Thyroid gland (tissue), 4 donors: ENCODE results near the gene FMO4. TPM values are rescaled to one million over a fixed set of nuclear protein-coding genes. Genes with fewer than 3 reads are reported as not detected.

ENCODE experiments used
- DNase-seq, 2 donors: peaks; one replicate each; pipeline ENCODE4 v3.0.0-alpha.2; 2019
- H3K27ac ChIP-seq, 3 donors: fragments of 200-600 bp; sonication (generic); 1 replicate in 2 of 3; 2 replicates in 1 of 3; pipeline ENCODE4 v1.5.1; 2016 to 2019; ENCODE audit warnings: mild to moderate bottlenecking in 1 of 3, moderate library complexity in 1 of 3
- H3K27me3 ChIP-seq: fragments of 200-600 bp; sonication (generic); one replicate; pipeline ENCODE4 v1.5.1; 2019
- H3K36me3 ChIP-seq, 2 donors: fragments of 200-600 bp; sonication (generic); one replicate each; pipeline ENCODE4 v1.5.1; 2016 to 2019
- H3K4me1 ChIP-seq, 2 donors: fragments of 200-600 bp; sonication (generic); one replicate each; pipeline ENCODE4 v1.5.1; 2017 to 2019
- H3K4me3 ChIP-seq, 3 donors: fragments of 200-600 bp; sonication (generic); replicated peaks in 1 of 3; 1 replicate in 2 of 3; 2 replicates in 1 of 3; pipeline ENCODE4 v1.5.1; 2016; ENCODE audit warnings: mild to moderate bottlenecking in 1 of 3
- H3K9me3 ChIP-seq: fragments of 200-600 bp; sonication (generic); one replicate; pipeline ENCODE4 v1.5.1; 2017
- POLR2A ChIP-seq, 2 donors: fragments of 450-650 bp; IDR thresholded peaks; one replicate each; pipeline ENCODE4 v1.6.1; 2017; ENCODE audit warnings: antibody characterized with exemption in 2 of 2, mild to moderate bottlenecking in 2 of 2, moderate library complexity in 1 of 2
- WGBS, 2 donors: methylation state at CpG; one replicate each; pipeline ENCODE4 v1.1.5; 2017; 5-methylcytosine and 5-hydroxymethylcytosine counted together
- intact Hi-C: fragments of 100-400 bp; cut with DNase I; formaldehyde crosslinking; loops from one replicate; pipeline ENCODE4 v1.15.1; 2023
- total RNA-seq, 4 donors: library from RNA; depleted of rRNA; stranded (reverse); fragments of >200 nt; gene quantifications; one replicate each; pipeline ENCODE4 v1.2.3, GENCODE V29; 2016
- TF ChIP-seq, protein P1 (sequence below), 6 experiments: fragments of 200-600 bp in 3 of 6; fragments of 450-650 bp in 3 of 6; sonication (generic) in 3 of 6; IDR thresholded peaks; one replicate each; pipeline ENCODE4 v1.5.1; 2016 to 2019; ENCODE audit warnings: antibody characterized with exemption in 6 of 6, mild to moderate bottlenecking in 2 of 6, inconsistent platforms in 1 of 6, moderate library complexity in 1 of 6

FMO4 gene, protein sequence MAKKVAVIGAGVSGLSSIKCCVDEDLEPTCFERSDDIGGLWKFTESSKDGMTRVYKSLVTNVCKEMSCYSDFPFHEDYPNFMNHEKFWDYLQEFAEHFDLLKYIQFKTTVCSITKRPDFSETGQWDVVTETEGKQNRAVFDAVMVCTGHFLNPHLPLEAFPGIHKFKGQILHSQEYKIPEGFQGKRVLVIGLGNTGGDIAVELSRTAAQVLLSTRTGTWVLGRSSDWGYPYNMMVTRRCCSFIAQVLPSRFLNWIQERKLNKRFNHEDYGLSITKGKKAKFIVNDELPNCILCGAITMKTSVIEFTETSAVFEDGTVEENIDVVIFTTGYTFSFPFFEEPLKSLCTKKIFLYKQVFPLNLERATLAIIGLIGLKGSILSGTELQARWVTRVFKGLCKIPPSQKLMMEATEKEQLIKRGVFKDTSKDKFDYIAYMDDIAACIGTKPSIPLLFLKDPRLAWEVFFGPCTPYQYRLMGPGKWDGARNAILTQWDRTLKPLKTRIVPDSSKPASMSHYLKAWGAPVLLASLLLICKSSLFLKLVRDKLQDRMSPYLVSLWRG
- total RNA-seq: 1 to 10 TPM; 4.6 to 7.3 (median 6.5) TPM

DNA sequence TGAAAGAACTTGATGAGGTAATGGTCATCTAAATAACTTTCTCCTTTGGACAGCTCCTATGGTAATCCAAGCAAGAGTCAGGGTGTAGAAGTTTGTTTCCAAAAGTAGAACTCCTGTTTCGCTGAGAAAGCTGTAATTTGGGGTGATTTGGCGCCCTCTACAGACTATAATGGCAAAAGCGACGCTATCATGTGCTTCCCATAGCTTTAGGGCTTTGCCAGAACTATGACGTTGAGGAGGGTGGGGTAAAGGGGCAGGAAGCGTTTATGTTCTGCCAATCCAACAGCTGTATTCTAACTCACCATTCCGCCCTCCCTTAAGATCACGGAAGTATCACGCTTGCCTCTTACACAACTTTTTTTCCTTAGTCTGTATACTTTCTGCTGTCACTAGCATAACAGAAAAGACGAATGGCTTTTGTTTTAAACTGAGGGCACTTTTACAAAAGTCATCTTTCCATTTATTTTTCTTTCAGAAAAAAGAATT is at the start of gene FMO4:
Gene FMO4 (plus strand): TSS at position 349 of the 486 bp plus-strand sequence. CDS start 5,643 bp downstream, outside the sequence.
- 0 to 2% methylated on average over 10 of the region's 10 CpGs for WGBS, 2 donors
- H3K36me3 ChIP-seq: no peaks in the 10 kb centered on the region
- H3K27ac ChIP-seq: peak within 1 kb of the TSS; percentile 61 to 78 (median 71)
- H3K4me1 ChIP-seq: peaks cover 9 to 10% of the 10 kb centered on the region in 2 donors
- no peaks in the 10 kb centered on the region for H3K9me3 ChIP-seq
- no peaks in the 10 kb centered on the region for H3K27me3 ChIP-seq
- peak in 1 of 2 donors; percentile 54 for TF ChIP-seq POLR2A (IDR thresholded peaks at IDR 0.05)
- TF ChIP-seq, protein P1, sequence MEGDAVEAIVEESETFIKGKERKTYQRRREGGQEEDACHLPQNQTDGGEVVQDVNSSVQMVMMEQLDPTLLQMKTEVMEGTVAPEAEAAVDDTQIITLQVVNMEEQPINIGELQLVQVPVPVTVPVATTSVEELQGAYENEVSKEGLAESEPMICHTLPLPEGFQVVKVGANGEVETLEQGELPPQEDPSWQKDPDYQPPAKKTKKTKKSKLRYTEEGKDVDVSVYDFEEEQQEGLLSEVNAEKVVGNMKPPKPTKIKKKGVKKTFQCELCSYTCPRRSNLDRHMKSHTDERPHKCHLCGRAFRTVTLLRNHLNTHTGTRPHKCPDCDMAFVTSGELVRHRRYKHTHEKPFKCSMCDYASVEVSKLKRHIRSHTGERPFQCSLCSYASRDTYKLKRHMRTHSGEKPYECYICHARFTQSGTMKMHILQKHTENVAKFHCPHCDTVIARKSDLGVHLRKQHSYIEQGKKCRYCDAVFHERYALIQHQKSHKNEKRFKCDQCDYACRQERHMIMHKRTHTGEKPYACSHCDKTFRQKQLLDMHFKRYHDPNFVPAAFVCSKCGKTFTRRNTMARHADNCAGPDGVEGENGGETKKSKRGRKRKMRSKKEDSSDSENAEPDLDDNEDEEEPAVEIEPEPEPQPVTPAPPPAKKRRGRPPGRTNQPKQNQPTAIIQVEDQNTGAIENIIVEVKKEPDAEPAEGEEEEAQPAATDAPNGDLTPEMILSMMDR (IDR thresholded peaks at IDR 0.05): peak in 5 of 6 experiments; percentile 48 to 93 (median 87)
- peak; percentile 90 to 91 for DNase-seq
- intact Hi-C loops: no loop called here
- peak within 1 kb of the TSS in 2 of 3 donors; percentile 5 to 18 for H3K4me3 ChIP-seq

DNA sequence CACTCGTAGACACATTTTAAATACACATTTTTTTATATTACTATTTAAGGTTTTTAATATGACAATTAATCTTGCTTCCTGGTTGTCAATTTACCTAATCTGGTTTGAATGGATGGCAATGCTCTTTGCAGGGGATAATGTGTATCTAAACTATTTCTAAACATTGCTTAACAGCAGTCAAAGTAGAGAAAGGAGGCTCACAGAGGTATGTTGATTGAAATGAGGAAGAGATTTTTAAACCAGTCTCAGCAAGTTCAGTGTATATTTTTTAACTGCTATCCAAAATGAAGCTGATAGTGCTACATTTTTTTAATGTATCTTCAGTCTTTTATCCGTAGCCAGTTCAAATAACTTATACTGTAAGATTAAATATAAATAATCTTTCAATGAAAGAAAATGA is 48.3 kb upstream of the FMO4 start:
- intact Hi-C loops: no loop called here
- TF ChIP-seq POLR2A (IDR thresholded peaks at IDR 0.05): no peak
- TF ChIP-seq, protein P1 (IDR thresholded peaks at IDR 0.05): no peak
- Histone ChIP-seq H3K36me3 (no peaks in the 10 kb centered on the region), H3K9me3 (no peaks in the 10 kb centered on the region), H3K4me3 (no peak overlapping the region), H3K27me3 (no peaks in the 10 kb centered on the region), H3K4me1 (no peaks in the 10 kb centered on the region), H3K27ac (no peak overlapping the region)
- no peak for DNase-seq
- 86 to 88% methylated on average over 2 of the region's 2 CpGs for WGBS, 2 donors

DNA sequence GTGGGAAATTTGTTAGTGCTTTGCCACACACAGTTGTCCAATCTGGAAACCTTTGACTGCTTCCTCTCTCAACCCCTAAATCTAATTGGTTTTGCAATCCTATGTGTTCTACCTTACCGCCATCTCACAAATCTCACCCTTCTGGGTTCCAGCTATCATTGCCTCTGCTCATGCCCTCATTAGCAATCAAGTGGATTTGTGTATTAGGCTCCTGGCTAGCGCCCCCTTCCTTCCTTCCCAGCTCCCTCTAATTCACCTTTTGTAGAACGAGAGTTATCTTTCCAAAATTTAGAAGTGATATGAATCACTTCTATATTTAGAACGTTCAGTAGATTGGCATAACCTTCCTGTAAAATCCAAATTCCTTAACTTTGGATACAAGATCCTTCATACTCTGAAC is 47.1 kb upstream of the FMO4 start:
- no peaks in the 10 kb centered on the region for H3K27me3 ChIP-seq
- TF ChIP-seq, protein P1 (IDR thresholded peaks at IDR 0.05): no peak
- no peak for TF ChIP-seq POLR2A (IDR thresholded peaks at IDR 0.05)
- H3K4me3 ChIP-seq: no peak overlapping the region
- no peaks in the 10 kb centered on the region for H3K9me3 ChIP-seq
- no peak overlapping the region for H3K27ac ChIP-seq
- no peaks in the 10 kb centered on the region for H3K36me3 ChIP-seq
- intact Hi-C loops: no loop called here
- no peak for DNase-seq
- H3K4me1 ChIP-seq: no peaks in the 10 kb centered on the region
- 80% methylated on average over 4 of the region's 4 CpGs for WGBS, 2 donors

DNA sequence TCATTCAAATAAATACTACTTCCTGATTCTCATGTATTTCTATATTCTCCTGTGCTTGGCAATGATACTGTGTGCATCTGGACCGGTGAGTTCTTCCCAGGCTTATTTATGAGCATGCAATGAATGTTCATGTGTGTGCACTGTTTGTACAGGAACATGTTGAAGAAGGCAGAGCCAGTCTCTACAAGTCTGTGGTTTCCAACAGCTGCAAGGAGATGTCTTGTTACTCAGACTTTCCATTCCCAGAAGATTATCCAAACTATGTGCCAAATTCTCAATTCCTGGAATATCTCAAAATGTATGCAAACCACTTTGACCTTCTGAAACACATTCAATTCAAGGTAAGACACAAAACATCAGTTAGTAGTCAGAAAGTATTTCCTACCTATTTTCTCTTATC is 46.6 kb upstream of the FMO4 start:
- intact Hi-C loops: no loop called here

More for the DNA sequence above, 46.6 kb upstream of the FMO4 start:
- no peaks in the 10 kb centered on the region for H3K4me1 ChIP-seq
- no peak overlapping the region for H3K27ac ChIP-seq
- 52 to 54% methylated on average over 1 of the region's 1 CpG for WGBS, 2 donors
- no peaks in the 10 kb centered on the region for H3K9me3 ChIP-seq
- DNase-seq: no peak
- no peaks in the 10 kb centered on the region for H3K27me3 ChIP-seq
- H3K4me3 ChIP-seq: no peak overlapping the region
- H3K36me3 ChIP-seq: no peaks in the 10 kb centered on the region
- no peak for TF ChIP-seq POLR2A (IDR thresholded peaks at IDR 0.05)
- TF ChIP-seq, protein P1 (IDR thresholded peaks at IDR 0.05): no peak
